BLaER1 (cell line): Measurements from ENCODE around the gene CCDC148.

ENCODE experiments used
- H3K27ac ChIP-seq: shearing (Covaris generic); formaldehyde crosslinking; 2 replicates; pipeline ENCODE4 v1.8.1; 2022
- H3K27me3 ChIP-seq: shearing (Covaris generic); formaldehyde crosslinking; 2 replicates; pipeline ENCODE4 v1.8.1; 2022
- H3K36me3 ChIP-seq: shearing (Covaris generic); formaldehyde crosslinking; 2 replicates; pipeline ENCODE4 v1.8.1; 2022
- H3K4me1 ChIP-seq: shearing (Covaris generic); formaldehyde crosslinking; 2 replicates; pipeline ENCODE4 v1.8.1; 2022
- H3K4me2 ChIP-seq: shearing (Covaris generic); formaldehyde crosslinking; 2 replicates; pipeline ENCODE4 v1.8.1; 2022
- H3K4me3 ChIP-seq: shearing (Covaris generic); formaldehyde crosslinking; 2 replicates; pipeline ENCODE4 v1.8.1; 2022
- H3K9ac ChIP-seq: shearing (Covaris generic); formaldehyde crosslinking; 2 replicates; pipeline ENCODE4 v1.8.1; 2022
- H3K9me3 ChIP-seq: shearing (Covaris generic); formaldehyde crosslinking; 2 replicates; pipeline ENCODE4 v1.8.1; 2022
- H4K20me1 ChIP-seq: shearing (Covaris generic); formaldehyde crosslinking; 2 replicates; pipeline ENCODE4 v1.8.1; 2022
- Cebpa-rat ChIP-seq: shearing (Covaris generic); IDR thresholded peaks from 2 replicates; pipeline ENCODE4 v1.8.1; 2022

CCDC148 gene

GRCh38 chr2:158192515-158193443, 263.8 kb downstream of the CCDC148 start:
- H3K4me3 ChIP-seq, result no peak overlapping the region
- peaks cover 44% of the 10 kb centered on the region for H3K4me1 ChIP-seq
- H3K27me3 ChIP-seq, result no peaks in the 10 kb centered on the region
- no peak overlapping the region for H3K27ac ChIP-seq
- H3K4me2 ChIP-seq, result peak overlapping the region; percentile 68
- H3K36me3 ChIP-seq, result no peaks in the 10 kb centered on the region
- no peaks in the 10 kb centered on the region for H3K9me3 ChIP-seq
- H4K20me1 ChIP-seq, result no peaks in the 10 kb centered on the region
- no peak overlapping the region for H3K9ac ChIP-seq
- no peak for TF ChIP-seq Cebpa-rat

- Histone ChIP-seq H3K4me2 (peak overlapping the region; percentile 68), H3K9me3 (no peaks in the 10 kb centered on the region), H3K9ac (no peak overlapping the region), H3K27me3 (no peaks in the 10 kb centered on the region), H3K4me3 (peak overlapping the region; percentile 9; the same call in 1 of the 2 replicates), H3K27ac (no peak overlapping the region), H4K20me1 (no peaks in the 10 kb centered on the region), H3K36me3 (no peaks in the 10 kb centered on the region), H3K4me1 (peaks cover 44% of the 10 kb centered on the region)
- no peak for TF ChIP-seq Cebpa-rat
Measured at GRCh38 chr2:158191076-158191895, 265.3 kb downstream of the CCDC148 start.

GRCh38 chr2:158189526-158189925, 267.0 kb downstream of the CCDC148 start:
- H3K4me2 ChIP-seq, result peak overlapping the region; percentile 68
- H3K9me3 ChIP-seq, result no peaks in the 10 kb centered on the region
- TF ChIP-seq Cebpa-rat, result no peak
- no peak overlapping the region for H3K4me3 ChIP-seq
- no peaks in the 10 kb centered on the region for H3K27me3 ChIP-seq
- peaks cover 44% of the 10 kb centered on the region for H3K4me1 ChIP-seq
- H4K20me1 ChIP-seq, result no peaks in the 10 kb centered on the region
- no peak overlapping the region for H3K27ac ChIP-seq
- H3K9ac ChIP-seq, result no peak overlapping the region
- no peaks in the 10 kb centered on the region for H3K36me3 ChIP-seq

GRCh38 chr2:158187908-158188307, 268.6 kb downstream of the CCDC148 start:
- Histone ChIP-seq H3K36me3 (no peaks in the 10 kb centered on the region), H3K4me3 (no peak overlapping the region), H3K27ac (no peak overlapping the region), H3K4me1 (peaks cover 40% of the 10 kb centered on the region), H3K9ac (no peak overlapping the region), H3K27me3 (no peaks in the 10 kb centered on the region), H3K9me3 (no peaks in the 10 kb centered on the region), H3K4me2 (no peak overlapping the region), H4K20me1 (no peaks in the 10 kb centered on the region)
- no peak for TF ChIP-seq Cebpa-rat

- H3K4me3 ChIP-seq, result no peak overlapping the region
- H3K36me3 ChIP-seq, result no peaks in the 10 kb centered on the region
- H3K4me1 ChIP-seq, result peaks cover 14% of the 10 kb centered on the region
- H4K20me1 ChIP-seq, result no peaks in the 10 kb centered on the region
- H3K4me2 ChIP-seq, result no peak overlapping the region
- H3K27me3 ChIP-seq, result no peaks in the 10 kb centered on the region
- H3K9ac ChIP-seq, result no peak overlapping the region
- no peak for TF ChIP-seq Cebpa-rat
- H3K27ac ChIP-seq, result no peak overlapping the region
- no peaks in the 10 kb centered on the region for H3K9me3 ChIP-seq
Measured at GRCh38 chr2:158184556-158185343, 271.8 kb downstream of the CCDC148 start.

- TF ChIP-seq Cebpa-rat, result no peak
- no peak overlapping the region for H3K4me2 ChIP-seq
Measured at GRCh38 chr2:158184001-158184400, 272.6 kb downstream of the CCDC148 start.

GRCh38 chr2:158182676-158183295, 273.8 kb downstream of the CCDC148 start:
- H3K36me3 ChIP-seq, result no peaks in the 10 kb centered on the region
- H3K27ac ChIP-seq, result no peak overlapping the region
- H3K9me3 ChIP-seq, result no peaks in the 10 kb centered on the region
- no peaks in the 10 kb centered on the region for H4K20me1 ChIP-seq
- TF ChIP-seq Cebpa-rat, result no peak
- H3K4me2 ChIP-seq, result no peak overlapping the region
- 0 out of 2 replicates have a peak, but pooled peaks cover 5% of the 10 kb centered on the region for H3K4me1 ChIP-seq
- no peaks in the 10 kb centered on the region for H3K27me3 ChIP-seq
- H3K9ac ChIP-seq, result no peak overlapping the region
- no peak overlapping the region for H3K4me3 ChIP-seq

More at GRCh38 chr2:158184001-158184400, 272.6 kb downstream of the CCDC148 start:
- Histone ChIP-seq H3K9me3 (no peaks in the 10 kb centered on the region), H3K36me3 (no peaks in the 10 kb centered on the region), H3K4me3 (no peak overlapping the region), H3K27ac (no peak overlapping the region), H3K9ac (no peak overlapping the region), H3K4me1 (peaks cover 6% of the 10 kb centered on the region), H3K27me3 (no peaks in the 10 kb centered on the region), H4K20me1 (no peaks in the 10 kb centered on the region)

GRCh38 chr2:158181171-158181570, 275.4 kb downstream of the CCDC148 start:
- Histone ChIP-seq H3K27me3 (no peaks in the 10 kb centered on the region), H3K27ac (no peak overlapping the region), H3K9ac (no peak overlapping the region), H3K4me2 (no peak overlapping the region), H3K4me1 (0 out of 2 replicates have a peak, but pooled peaks cover 5% of the 10 kb centered on the region), H4K20me1 (no peaks in the 10 kb centered on the region), H3K4me3 (no peak overlapping the region), H3K36me3 (no peaks in the 10 kb centered on the region), H3K9me3 (no peaks in the 10 kb centered on the region)
- no peak for TF ChIP-seq Cebpa-rat

GRCh38 chr2:158179660-158180059, 276.9 kb downstream of the CCDC148 start:
- Histone ChIP-seq H3K4me2 (no peak overlapping the region), H3K4me1 (0 out of 2 replicates have a peak, but pooled peaks cover 5% of the 10 kb centered on the region)
- TF ChIP-seq Cebpa-rat, result no peak

More at GRCh38 chr2:158179660-158180059, 276.9 kb downstream of the CCDC148 start:
- Histone ChIP-seq H3K9ac (no peak overlapping the region), H3K9me3 (no peaks in the 10 kb centered on the region), H3K4me3 (no peak overlapping the region), H4K20me1 (no peaks in the 10 kb centered on the region), H3K27ac (no peak overlapping the region), H3K36me3 (no peaks in the 10 kb centered on the region), H3K27me3 (no peaks in the 10 kb centered on the region)
